ENCODE results near the gene RBM14. TPM values are rescaled to one million over a fixed set of nuclear protein-coding genes. Genes with fewer than 3 reads are reported as not detected.

Gene RBM14
- total and polyA plus RNA-seq, 10 of the 15 experiments (the other 5 are each of a cell fraction or from before 2014, with no cell fraction given) = 5.4 to 140 (median 44.5) TPM

DNA sequence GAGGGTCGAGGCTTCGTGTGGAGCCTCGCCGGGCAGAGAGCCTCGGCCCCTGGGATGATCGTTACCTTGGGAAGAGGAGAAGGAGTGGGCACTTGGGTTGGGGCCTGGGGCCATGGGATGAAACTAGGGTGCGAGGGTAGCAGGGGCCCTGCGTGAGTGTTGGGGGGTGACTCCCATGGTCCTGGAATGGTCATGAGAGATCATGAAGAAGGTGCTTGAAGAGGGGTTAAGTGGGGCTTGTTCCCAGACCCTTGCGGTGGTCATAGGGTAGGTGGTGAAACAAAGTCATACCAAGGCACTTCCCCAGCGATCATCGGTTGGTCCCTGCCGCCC, 23.2 kb upstream of the RBM14 start:
- FAIRE-seq (peak; percentile 56), ATAC-seq (peak; percentile 26), DNase-seq (ENCODE audit: low read depth, low spot score) (no peak)
- RAD21 ChIA-PET (ENCODE audit: unreplicated experiment) = interaction anchor here (1.1 to 3.3 kb wide), 6 partner anchors 15 to 85 kb away, joined by 3 to 27 read pairs (median 4); partner anchors contain the start of genes RBM4 and RBM4B
- BruUV-seq (replicated peaks) = TSS peak; percentile 84
- H3K4me3 ChIP-seq = peak overlapping the region; percentile 85
- H3K4me1 ChIP-seq (ENCODE audit: control insufficient read depth, insufficient read depth, low read length) = peaks cover 13% of the 10 kb centered on the region
- in situ Hi-C loops (cut with MboI) = no loop called here
- H3K4me2 ChIP-seq (ENCODE audit: control insufficient read depth, insufficient read depth) = peak overlapping the region; percentile 97
- intact Hi-C loops (cut with micrococcal nuclease; ENCODE audit: unreplicated experiment) = loop anchor here (2.0 to 5.0 kb wide), 2 partner anchors 24 to 84 kb away; partner anchors contain the start of genes RBM14 and RBM4B
- peak overlapping the region; percentile 62 for H3K27ac ChIP-seq (ENCODE audit: control insufficient read depth, insufficient read depth)
- CTCF ChIA-PET = interaction anchor here (1.1 to 7.7 kb wide), 10 partner anchors 13 to 85 kb away, joined by 3 to 75 read pairs (median 8); partner anchors contain the start of genes CTSF, RBM4 and RBM4B
- H3K27me3 ChIP-seq (replicated peaks in 1 of 2; ENCODE audit: control insufficient read depth in 2 of 2, insufficient read depth in 2 of 2, low read length in 1 of 2) = no peaks in the 10 kb centered on the region
- H2AFZ ChIP-seq (ENCODE audit: control insufficient read depth, low read depth, low read length) = peak overlapping the region; percentile 91
- SMC1A ChIA-PET (ENCODE audit: uncharacterized antibody, unreplicated experiment) = interaction anchor here (0.9 to 4.2 kb wide), 6 partner anchors 12 to 85 kb away, joined by 3 to 19 read pairs (median 6); partner anchors contain the start of genes RBM14 and RBM4B
- H3K9ac ChIP-seq (ENCODE audit: control insufficient read depth, insufficient read depth, low read length) = peak overlapping the region; percentile 95
- no peaks in the 10 kb centered on the region for H3K9me3 ChIP-seq (replicated peaks; ENCODE audit: control insufficient read depth, insufficient read depth, low read length)
- H3K36me3 ChIP-seq (ENCODE audit: control insufficient read depth in 2 of 2, insufficient read depth in 2 of 2, low read length in 1 of 2) = no peaks in the 10 kb centered on the region
- H4K20me1 ChIP-seq (ENCODE audit: control insufficient read depth, insufficient read depth) = no peaks in the 10 kb centered on the region
- 2% methylated on average over 12 of the region's 12 CpGs for WGBS (ENCODE audit: insufficient coverage, insufficient replicate concordance, low lambda C conversion rate, missing lambda C conversion rate)
- H3K79me2 ChIP-seq (ENCODE audit: control insufficient read depth, insufficient read depth, low read length) = peaks cover 23% of the 10 kb centered on the region
- POLR2A ChIA-PET = interaction anchor here (0.8 to 6.9 kb wide), 10 partner anchors 12 to 84 kb away, joined by 3 to 60 read pairs (median 4); partner anchors contain the start of genes RBM14, RBM4, RBM4B and ZDHHC24
- TF ChIP-seq, protein P1, sequence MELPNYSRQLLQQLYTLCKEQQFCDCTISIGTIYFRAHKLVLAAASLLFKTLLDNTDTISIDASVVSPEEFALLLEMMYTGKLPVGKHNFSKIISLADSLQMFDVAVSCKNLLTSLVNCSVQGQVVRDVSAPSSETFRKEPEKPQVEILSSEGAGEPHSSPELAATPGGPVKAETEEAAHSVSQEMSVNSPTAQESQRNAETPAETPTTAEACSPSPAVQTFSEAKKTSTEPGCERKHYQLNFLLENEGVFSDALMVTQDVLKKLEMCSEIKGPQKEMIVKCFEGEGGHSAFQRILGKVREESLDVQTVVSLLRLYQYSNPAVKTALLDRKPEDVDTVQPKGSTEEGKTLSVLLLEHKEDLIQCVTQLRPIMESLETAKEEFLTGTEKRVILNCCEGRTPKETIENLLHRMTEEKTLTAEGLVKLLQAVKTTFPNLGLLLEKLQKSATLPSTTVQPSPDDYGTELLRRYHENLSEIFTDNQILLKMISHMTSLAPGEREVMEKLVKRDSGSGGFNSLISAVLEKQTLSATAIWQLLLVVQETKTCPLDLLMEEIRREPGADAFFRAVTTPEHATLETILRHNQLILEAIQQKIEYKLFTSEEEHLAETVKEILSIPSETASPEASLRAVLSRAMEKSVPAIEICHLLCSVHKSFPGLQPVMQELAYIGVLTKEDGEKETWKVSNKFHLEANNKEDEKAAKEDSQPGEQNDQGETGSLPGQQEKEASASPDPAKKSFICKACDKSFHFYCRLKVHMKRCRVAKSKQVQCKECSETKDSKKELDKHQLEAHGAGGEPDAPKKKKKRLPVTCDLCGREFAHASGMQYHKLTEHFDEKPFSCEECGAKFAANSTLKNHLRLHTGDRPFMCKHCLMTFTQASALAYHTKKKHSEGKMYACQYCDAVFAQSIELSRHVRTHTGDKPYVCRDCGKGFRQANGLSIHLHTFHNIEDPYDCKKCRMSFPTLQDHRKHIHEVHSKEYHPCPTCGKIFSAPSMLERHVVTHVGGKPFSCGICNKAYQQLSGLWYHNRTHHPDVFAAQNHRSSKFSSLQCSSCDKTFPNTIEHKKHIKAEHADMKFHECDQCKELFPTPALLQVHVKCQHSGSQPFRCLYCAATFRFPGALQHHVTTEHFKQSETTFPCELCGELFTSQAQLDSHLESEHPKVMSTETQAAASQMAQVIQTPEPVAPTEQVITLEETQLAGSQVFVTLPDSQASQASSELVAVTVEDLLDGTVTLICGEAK (IDR thresholded peaks at IDR 0.05; ENCODE audit: borderline replicate concordance) = no peak
- TF ChIP-seq NFXL1 (IDR thresholded peaks at IDR 0.05; ENCODE audit: borderline replicate concordance) = no peak
- no peak for TF ChIP-seq BMI1 (IDR thresholded peaks at IDR 0.05; ENCODE audit: borderline replicate concordance)
- TF ChIP-seq YY1 (IDR thresholded peaks at IDR 0.05; ENCODE audit: low read depth, low read length) = no peak
- TF ChIP-seq, protein P2, sequence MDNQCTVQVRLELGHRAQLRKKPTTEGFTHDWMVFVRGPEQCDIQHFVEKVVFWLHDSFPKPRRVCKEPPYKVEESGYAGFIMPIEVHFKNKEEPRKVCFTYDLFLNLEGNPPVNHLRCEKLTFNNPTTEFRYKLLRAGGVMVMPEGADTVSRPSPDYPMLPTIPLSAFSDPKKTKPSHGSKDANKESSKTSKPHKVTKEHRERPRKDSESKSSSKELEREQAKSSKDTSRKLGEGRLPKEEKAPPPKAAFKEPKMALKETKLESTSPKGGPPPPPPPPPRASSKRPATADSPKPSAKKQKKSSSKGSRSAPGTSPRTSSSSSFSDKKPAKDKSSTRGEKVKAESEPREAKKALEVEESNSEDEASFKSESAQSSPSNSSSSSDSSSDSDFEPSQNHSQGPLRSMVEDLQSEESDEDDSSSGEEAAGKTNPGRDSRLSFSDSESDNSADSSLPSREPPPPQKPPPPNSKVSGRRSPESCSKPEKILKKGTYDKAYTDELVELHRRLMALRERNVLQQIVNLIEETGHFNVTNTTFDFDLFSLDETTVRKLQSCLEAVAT (IDR thresholded peaks at IDR 0.05) = no peak
- TF ChIP-seq, protein P3, sequence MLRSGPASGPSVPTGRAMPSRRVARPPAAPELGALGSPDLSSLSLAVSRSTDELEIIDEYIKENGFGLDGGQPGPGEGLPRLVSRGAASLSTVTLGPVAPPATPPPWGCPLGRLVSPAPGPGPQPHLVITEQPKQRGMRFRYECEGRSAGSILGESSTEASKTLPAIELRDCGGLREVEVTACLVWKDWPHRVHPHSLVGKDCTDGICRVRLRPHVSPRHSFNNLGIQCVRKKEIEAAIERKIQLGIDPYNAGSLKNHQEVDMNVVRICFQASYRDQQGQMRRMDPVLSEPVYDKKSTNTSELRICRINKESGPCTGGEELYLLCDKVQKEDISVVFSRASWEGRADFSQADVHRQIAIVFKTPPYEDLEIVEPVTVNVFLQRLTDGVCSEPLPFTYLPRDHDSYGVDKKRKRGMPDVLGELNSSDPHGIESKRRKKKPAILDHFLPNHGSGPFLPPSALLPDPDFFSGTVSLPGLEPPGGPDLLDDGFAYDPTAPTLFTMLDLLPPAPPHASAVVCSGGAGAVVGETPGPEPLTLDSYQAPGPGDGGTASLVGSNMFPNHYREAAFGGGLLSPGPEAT (IDR thresholded peaks at IDR 0.05; ENCODE audit: low read depth) = peak; percentile 54; the same call in 1 of the 2 replicates
- TF ChIP-seq BACH1 (IDR thresholded peaks at IDR 0.05; ENCODE audit: borderline replicate concordance) = 0 out of 2 replicates have a peak, but pooled peaks have one; percentile 7
- TF ChIP-seq RAD21 (IDR thresholded peaks at IDR 0.05; ENCODE audit: insufficient read depth, low read depth, low read length) = no peak
- TF ChIP-seq NFYB (IDR thresholded peaks at IDR 0.05; ENCODE audit: insufficient read depth, low read depth, low read length) = no peak
- TF ChIP-seq, protein P4, sequence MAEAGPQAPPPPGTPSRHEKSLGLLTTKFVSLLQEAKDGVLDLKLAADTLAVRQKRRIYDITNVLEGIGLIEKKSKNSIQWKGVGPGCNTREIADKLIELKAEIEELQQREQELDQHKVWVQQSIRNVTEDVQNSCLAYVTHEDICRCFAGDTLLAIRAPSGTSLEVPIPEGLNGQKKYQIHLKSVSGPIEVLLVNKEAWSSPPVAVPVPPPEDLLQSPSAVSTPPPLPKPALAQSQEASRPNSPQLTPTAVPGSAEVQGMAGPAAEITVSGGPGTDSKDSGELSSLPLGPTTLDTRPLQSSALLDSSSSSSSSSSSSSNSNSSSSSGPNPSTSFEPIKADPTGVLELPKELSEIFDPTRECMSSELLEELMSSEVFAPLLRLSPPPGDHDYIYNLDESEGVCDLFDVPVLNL (IDR thresholded peaks at IDR 0.05; ENCODE audit: low read depth, low read length) = no peak
- TF ChIP-seq BRCA1 (IDR thresholded peaks at IDR 0.05; ENCODE audit: low read depth, low read length) = no peak
- no peak for TF ChIP-seq JUNB (IDR thresholded peaks at IDR 0.05)
- TF ChIP-seq SPI1 (IDR thresholded peaks at IDR 0.05; ENCODE audit: borderline replicate concordance, insufficient read depth, low read depth, low read length) = peak; percentile 17; the same call in 1 of the 2 replicates
